Measurements from ENCODE around the gene NR2C2.

The NR2C2 gene

GRCh38 chr3:15060029-15060428, 112.6 kb downstream of the NR2C2 start:
- whole genome bisulfite sequencing, 2 donors (ENCODE audit: extremely low coverage in 2 of 2, insufficient read length in 2 of 2, insufficient replicate concordance in 1 of 2) = no CpG with 5 or more reads among the region's 3 CpGs
- no peak overlapping the region for H3K4me3 ChIP-seq (ENCODE audit: low read length in 2 of 2)
- H2BK12ac ChIP-seq (ENCODE audit: low read length) = no peak overlapping the region
- no peak overlapping the region for H3K23ac ChIP-seq (ENCODE audit: low read depth, low read length, poor library complexity)
- H3K79me1 ChIP-seq (ENCODE audit: low read depth, low read length) = peaks cover 9% of the 10 kb centered on the region
- DNase-seq (ENCODE audit: low spot score) = no peak
- peaks cover 3 to 10% of the 10 kb centered on the region in 2 donors for H3K4me1 ChIP-seq (ENCODE audit: control insufficient read depth in 2 of 2, insufficient read depth in 1 of 2, low read depth in 1 of 2, low read length in 2 of 2)
- H2BK5ac ChIP-seq (ENCODE audit: low read length) = no peak overlapping the region
- H3K9ac ChIP-seq (ENCODE audit: low read depth, low read length, poor library complexity) = no peak overlapping the region
- H3K9me3 ChIP-seq (replicated peaks in 1 of 2; ENCODE audit: control insufficient read depth in 2 of 2, insufficient read depth in 1 of 2, low read depth in 1 of 2, low read length in 2 of 2) = peaks cover 5% of the 10 kb centered on the region in 2 donors
- no peak overlapping the region for H2AK5ac ChIP-seq (ENCODE audit: low read depth, low read length)
- H2AFZ ChIP-seq (ENCODE audit: low read length) = no peak overlapping the region
- no peak overlapping the region for H3K27ac ChIP-seq (replicated peaks; ENCODE audit: low read length)
- no peak overlapping the region for H3K18ac ChIP-seq (ENCODE audit: low read length)
- H4K91ac ChIP-seq (ENCODE audit: low read depth, low read length, poor library complexity) = no peak overlapping the region
- H3K36me3 ChIP-seq (replicated peaks in 1 of 2; ENCODE audit: control insufficient read depth in 2 of 2, insufficient read depth in 2 of 2, low read length in 2 of 2) = peaks cover 22 to 61% of the 10 kb centered on the region in 2 donors
- no peak overlapping the region for H3K14ac ChIP-seq (ENCODE audit: low read length)
- H3K4ac ChIP-seq (ENCODE audit: low read length) = no peak overlapping the region
- H3K27me3 ChIP-seq (ENCODE audit: control insufficient read depth in 3 of 3, insufficient read depth in 3 of 3, low read depth in 1 of 3, low read length in 3 of 3) = no peaks in the 10 kb centered on the region
- H2BK15ac ChIP-seq (ENCODE audit: low read length) = no peak overlapping the region
- no peak overlapping the region for H2BK120ac ChIP-seq (ENCODE audit: low read depth, low read length)
- H4K8ac ChIP-seq (ENCODE audit: low read depth, low read length) = no peak overlapping the region
- H3K4me2 ChIP-seq (ENCODE audit: insufficient read depth, low read length, poor library complexity, severe bottlenecking) = no peak overlapping the region

- peaks cover 3 to 10% of the 10 kb centered on the region in 2 donors for H3K4me1 ChIP-seq (ENCODE audit: control insufficient read depth in 2 of 2, insufficient read depth in 1 of 2, low read depth in 1 of 2, low read length in 2 of 2)
- no peak overlapping the region for H4K91ac ChIP-seq (ENCODE audit: low read depth, low read length, poor library complexity)
- H3K79me1 ChIP-seq (ENCODE audit: low read depth, low read length) = peaks cover 6% of the 10 kb centered on the region
- no peak overlapping the region for H3K27ac ChIP-seq (replicated peaks; ENCODE audit: low read length)
- no peak overlapping the region for H2BK15ac ChIP-seq (ENCODE audit: low read length)
- DNase-seq (ENCODE audit: low spot score) = no peak
- H2BK5ac ChIP-seq (ENCODE audit: low read length) = no peak overlapping the region
- WGBS, 2 donors (ENCODE audit: extremely low coverage in 2 of 2, insufficient read length in 2 of 2, insufficient replicate concordance in 1 of 2) = no CpG with 5 or more reads among the region's 4 CpGs
- no peak overlapping the region for H2AFZ ChIP-seq (ENCODE audit: low read length)
- no peaks in the 10 kb centered on the region for H3K27me3 ChIP-seq (ENCODE audit: control insufficient read depth in 3 of 3, insufficient read depth in 3 of 3, low read depth in 1 of 3, low read length in 3 of 3)
- peaks cover 5% of the 10 kb centered on the region in 2 donors for H3K9me3 ChIP-seq (replicated peaks in 1 of 2; ENCODE audit: control insufficient read depth in 2 of 2, insufficient read depth in 1 of 2, low read depth in 1 of 2, low read length in 2 of 2)
- H3K4me2 ChIP-seq (ENCODE audit: insufficient read depth, low read length, poor library complexity, severe bottlenecking) = no peak overlapping the region
- no peak overlapping the region for H3K23ac ChIP-seq (ENCODE audit: low read depth, low read length, poor library complexity)
- no peak overlapping the region for H2BK12ac ChIP-seq (ENCODE audit: low read length)
- no peak overlapping the region for H2BK120ac ChIP-seq (ENCODE audit: low read depth, low read length)
- H3K4me3 ChIP-seq (ENCODE audit: low read length in 2 of 2) = peak overlapping the region in 1 of 2 donors; percentile 21
- no peak overlapping the region for H4K8ac ChIP-seq (ENCODE audit: low read depth, low read length)
- H2AK5ac ChIP-seq (ENCODE audit: low read depth, low read length) = no peak overlapping the region
- peaks cover 11 to 40% of the 10 kb centered on the region in 2 donors for H3K36me3 ChIP-seq (replicated peaks in 1 of 2; ENCODE audit: control insufficient read depth in 2 of 2, insufficient read depth in 2 of 2, low read length in 2 of 2)
- no peak overlapping the region for H3K4ac ChIP-seq (ENCODE audit: low read length)
- H3K9ac ChIP-seq (ENCODE audit: low read depth, low read length, poor library complexity) = no peak overlapping the region
- H3K14ac ChIP-seq (ENCODE audit: low read length) = no peak overlapping the region
- no peak overlapping the region for H3K18ac ChIP-seq (ENCODE audit: low read length)
These were observed 115.9 kb downstream of the NR2C2 start for GRCh38 chr3:15063238-15063637.

- H3K4me3 ChIP-seq (ENCODE audit: low read length in 2 of 2) = peak overlapping the region; percentile 82 to 98
- H3K4ac ChIP-seq (ENCODE audit: low read length) = no peak overlapping the region
- no peaks in the 10 kb centered on the region for H3K27me3 ChIP-seq (ENCODE audit: control insufficient read depth in 3 of 3, insufficient read depth in 3 of 3, low read depth in 1 of 3, low read length in 3 of 3)
- no peak overlapping the region for H3K27ac ChIP-seq (replicated peaks; ENCODE audit: low read length)
- H2BK120ac ChIP-seq (ENCODE audit: low read depth, low read length) = no peak overlapping the region
- H3K18ac ChIP-seq (ENCODE audit: low read length) = no peak overlapping the region
- no peak overlapping the region for H3K4me2 ChIP-seq (ENCODE audit: insufficient read depth, low read length, poor library complexity, severe bottlenecking)
- H3K36me3 ChIP-seq (replicated peaks in 1 of 2; ENCODE audit: control insufficient read depth in 2 of 2, insufficient read depth in 2 of 2, low read length in 2 of 2) = peaks cover 7 to 34% of the 10 kb centered on the region in 2 donors
- WGBS, 2 donors (ENCODE audit: extremely low coverage in 2 of 2, insufficient read length in 2 of 2, insufficient replicate concordance in 1 of 2) = no CpG with 5 or more reads among the region's 13 CpGs
- peaks cover 6% of the 10 kb centered on the region for H3K79me1 ChIP-seq (ENCODE audit: low read depth, low read length)
- H2BK5ac ChIP-seq (ENCODE audit: low read length) = no peak overlapping the region
- no peak overlapping the region for H4K91ac ChIP-seq (ENCODE audit: low read depth, low read length, poor library complexity)
- H3K23ac ChIP-seq (ENCODE audit: low read depth, low read length, poor library complexity) = no peak overlapping the region
- no peak overlapping the region for H4K8ac ChIP-seq (ENCODE audit: low read depth, low read length)
- H2AFZ ChIP-seq (ENCODE audit: low read length) = no peak overlapping the region
- H3K14ac ChIP-seq (ENCODE audit: low read length) = no peak overlapping the region
- H3K4me1 ChIP-seq (ENCODE audit: control insufficient read depth in 2 of 2, insufficient read depth in 1 of 2, low read depth in 1 of 2, low read length in 2 of 2) = peaks cover 3 to 10% of the 10 kb centered on the region in 2 donors
- H2BK15ac ChIP-seq (ENCODE audit: low read length) = no peak overlapping the region
- H2AK5ac ChIP-seq (ENCODE audit: low read depth, low read length) = no peak overlapping the region
- DNase-seq (ENCODE audit: low spot score) = no peak
- H3K9ac ChIP-seq (ENCODE audit: low read depth, low read length, poor library complexity) = no peak overlapping the region
- H3K9me3 ChIP-seq (replicated peaks in 1 of 2; ENCODE audit: control insufficient read depth in 2 of 2, insufficient read depth in 1 of 2, low read depth in 1 of 2, low read length in 2 of 2) = peaks cover 5% of the 10 kb centered on the region in 2 donors
- no peak overlapping the region for H2BK12ac ChIP-seq (ENCODE audit: low read length)
These were observed 116.4 kb downstream of the NR2C2 start for GRCh38 chr3:15063656-15064286.

- no peak for DNase-seq (ENCODE audit: low spot score)
- peak overlapping the region; percentile 98 for H3K23ac ChIP-seq (ENCODE audit: low read depth, low read length, poor library complexity)
- H3K14ac ChIP-seq (ENCODE audit: low read length) = peak overlapping the region; percentile 95
- H3K4me2 ChIP-seq (ENCODE audit: insufficient read depth, low read length, poor library complexity, severe bottlenecking) = peak overlapping the region; percentile 92
- peaks cover 3 to 29% of the 10 kb centered on the region in 2 donors for H3K36me3 ChIP-seq (replicated peaks in 1 of 2; ENCODE audit: control insufficient read depth in 2 of 2, insufficient read depth in 2 of 2, low read length in 2 of 2)
- no peak overlapping the region for H2BK12ac ChIP-seq (ENCODE audit: low read length)
- H2BK120ac ChIP-seq (ENCODE audit: low read depth, low read length) = no peak overlapping the region
- H2BK5ac ChIP-seq (ENCODE audit: low read length) = no peak overlapping the region
- H3K4ac ChIP-seq (ENCODE audit: low read length) = no peak overlapping the region
- no peak overlapping the region for H4K91ac ChIP-seq (ENCODE audit: low read depth, low read length, poor library complexity)
- peak overlapping the region; percentile 95 for H2AFZ ChIP-seq (ENCODE audit: low read length)
- H3K27ac ChIP-seq (replicated peaks; ENCODE audit: low read length) = no peak overlapping the region
- WGBS, 2 donors (ENCODE audit: extremely low coverage in 2 of 2, insufficient read length in 2 of 2, insufficient replicate concordance in 1 of 2) = no CpG with 5 or more reads among the region's 25 CpGs
- peaks cover 6% of the 10 kb centered on the region for H3K79me1 ChIP-seq (ENCODE audit: low read depth, low read length)
- H2BK15ac ChIP-seq (ENCODE audit: low read length) = no peak overlapping the region
- peak overlapping the region; percentile 82 to 98 for H3K4me3 ChIP-seq (ENCODE audit: low read length in 2 of 2)
- H3K9ac ChIP-seq (ENCODE audit: low read depth, low read length, poor library complexity) = peak overlapping the region; percentile 99
- no peak overlapping the region for H3K18ac ChIP-seq (ENCODE audit: low read length)
- H3K27me3 ChIP-seq (ENCODE audit: control insufficient read depth in 3 of 3, insufficient read depth in 3 of 3, low read depth in 1 of 3, low read length in 3 of 3) = no peaks in the 10 kb centered on the region
- H2AK5ac ChIP-seq (ENCODE audit: low read depth, low read length) = peak overlapping the region; percentile 76
- H3K4me1 ChIP-seq (ENCODE audit: control insufficient read depth in 2 of 2, insufficient read depth in 1 of 2, low read depth in 1 of 2, low read length in 2 of 2) = peaks cover 3 to 10% of the 10 kb centered on the region in 2 donors
- H3K9me3 ChIP-seq (replicated peaks in 1 of 2; ENCODE audit: control insufficient read depth in 2 of 2, insufficient read depth in 1 of 2, low read depth in 1 of 2, low read length in 2 of 2) = peaks cover 3 to 5% of the 10 kb centered on the region in 2 donors
- H4K8ac ChIP-seq (ENCODE audit: low read depth, low read length) = no peak overlapping the region
These were observed 117.0 kb downstream of the NR2C2 start for GRCh38 chr3:15064299-15064834.
